HFFc6 (cell line): ENCODE data around the gene CADPS2. TPM values are rescaled to one million over a fixed set of nuclear protein-coding genes. Genes with fewer than 3 reads are reported as not detected.
"Not testable (repeated sequence)": the region's sequence is repeated elsewhere in the genome, so short reads cannot be mapped to it uniquely, and the experiment has no call there.

ENCODE experiments used
- DNase-seq: peaks from one replicate; pipeline ENCODE4 v3.0.0-alpha.2; 2018
- H3K27ac Mint-ChIP-seq: 2 replicates; pipeline ENCODE4 v1.8.0; 2020; ENCODE audit warnings: mild to moderate bottlenecking, mixed read lengths
- H3K27me3 Mint-ChIP-seq: 2 replicates; pipeline ENCODE4 v1.8.0; 2021; ENCODE audit warnings: mild to moderate bottlenecking, moderate library complexity, mixed read lengths; ENCODE audit not compliant: insufficient read depth
- H3K36me3 Mint-ChIP-seq: 2 replicates; pipeline ENCODE4 v1.8.0; 2021; ENCODE audit warnings: low read depth, mixed read lengths
- H3K4me1 Mint-ChIP-seq: 2 replicates; pipeline ENCODE4 v1.8.0; 2020; ENCODE audit warnings: low read depth, mixed read lengths
- H3K4me3 Mint-ChIP-seq: 2 replicates; pipeline ENCODE4 v1.8.0; 2020; ENCODE audit warnings: mild to moderate bottlenecking, moderate library complexity, mixed read lengths
- H3K9me3 Mint-ChIP-seq: 2 replicates; pipeline ENCODE4 v1.8.0; 2020; ENCODE audit warnings: mild to moderate bottlenecking, mixed read lengths
- total RNA-seq, 6 experiments: library from RNA; stranded (reverse); fragmentation: NEBNext Ultra II Directional; extraction: Animal tissue kit (Norgen Biotek cat#: 25700); gene quantifications; 2 replicates in 1 of 6; 3 replicates in 5 of 6; pipeline ENCODE4 v1.2.3, GENCODE V29; 2021
- TF ChIP-seq, protein P1 (sequence below): fragments of 200-600 bp; sonication (generic); IDR thresholded peaks from 2 replicates; pipeline ENCODE4 v1.5.0; 2021; ENCODE audit warnings: antibody characterized with exemption, mild to moderate bottlenecking

CADPS2 gene
- total RNA-seq, 6 experiments from 2014 or later: not detected

DNA sequence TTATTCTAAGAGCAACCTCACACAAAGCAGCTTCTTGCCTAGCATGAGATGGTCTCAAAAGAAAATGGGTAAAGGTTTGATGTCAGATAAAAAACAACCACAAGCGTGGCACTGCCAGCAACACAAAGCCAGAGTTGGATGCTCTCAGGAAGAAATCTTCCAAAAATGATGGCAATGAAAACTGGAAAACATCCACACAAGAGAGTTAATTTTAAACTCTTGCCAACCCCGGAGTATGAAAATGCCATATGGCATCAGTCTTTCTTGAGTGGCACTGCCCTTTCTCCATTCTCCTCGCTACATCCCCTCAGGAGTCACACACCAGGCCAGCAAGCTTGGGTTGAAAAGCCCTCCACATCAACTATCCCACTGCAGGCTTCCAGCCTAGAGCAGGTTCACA is 41.0 kb downstream of the CADPS2 start:
- peaks cover 46% of the 10 kb centered on the region for H3K9me3 Mint-ChIP-seq
- no peaks in the 10 kb centered on the region for H3K36me3 Mint-ChIP-seq
- H3K27ac Mint-ChIP-seq: no peak overlapping the region

DNA sequence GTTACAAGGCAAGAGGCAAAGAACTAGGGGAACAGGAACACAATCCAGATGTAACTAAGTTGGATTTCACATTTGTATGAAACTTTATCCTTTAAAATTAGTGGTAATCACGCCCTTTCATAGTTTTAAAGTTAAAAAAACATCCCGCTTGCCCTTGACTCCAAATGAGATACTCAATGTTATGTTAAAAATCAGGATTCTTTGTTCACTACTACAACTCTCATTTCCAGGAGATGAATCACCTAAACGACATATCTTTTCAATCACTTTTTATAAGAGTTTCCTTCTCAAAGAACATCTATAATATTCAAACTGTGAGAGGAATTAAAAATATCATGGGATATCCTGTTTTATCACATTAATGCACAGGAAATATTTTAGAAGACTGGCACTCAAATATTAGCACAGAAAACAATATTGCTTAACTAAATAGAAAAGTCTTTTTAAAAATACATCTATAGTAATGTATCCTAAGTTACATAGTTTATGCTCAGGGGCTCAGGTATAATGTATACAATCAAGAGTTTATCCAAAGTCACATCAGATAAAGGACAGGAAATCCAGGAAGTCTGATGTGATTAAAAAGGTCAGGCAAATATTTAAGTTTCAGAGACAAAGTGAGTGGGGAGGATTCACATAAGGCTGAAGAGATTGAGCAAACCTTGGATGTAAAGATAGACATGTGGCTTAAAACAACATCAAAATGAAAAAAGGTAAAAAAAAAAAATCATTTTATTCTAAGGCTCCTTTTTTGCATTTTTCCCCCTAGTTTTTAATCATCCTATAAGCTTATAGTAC is 41.9 kb downstream of the CADPS2 start:
- no peaks in the 10 kb centered on the region for H3K4me1 Mint-ChIP-seq
- H3K27ac Mint-ChIP-seq: no peak overlapping the region
- peaks cover 46% of the 10 kb centered on the region for H3K9me3 Mint-ChIP-seq
- DNase-seq: no peak
- TF ChIP-seq, protein P1, sequence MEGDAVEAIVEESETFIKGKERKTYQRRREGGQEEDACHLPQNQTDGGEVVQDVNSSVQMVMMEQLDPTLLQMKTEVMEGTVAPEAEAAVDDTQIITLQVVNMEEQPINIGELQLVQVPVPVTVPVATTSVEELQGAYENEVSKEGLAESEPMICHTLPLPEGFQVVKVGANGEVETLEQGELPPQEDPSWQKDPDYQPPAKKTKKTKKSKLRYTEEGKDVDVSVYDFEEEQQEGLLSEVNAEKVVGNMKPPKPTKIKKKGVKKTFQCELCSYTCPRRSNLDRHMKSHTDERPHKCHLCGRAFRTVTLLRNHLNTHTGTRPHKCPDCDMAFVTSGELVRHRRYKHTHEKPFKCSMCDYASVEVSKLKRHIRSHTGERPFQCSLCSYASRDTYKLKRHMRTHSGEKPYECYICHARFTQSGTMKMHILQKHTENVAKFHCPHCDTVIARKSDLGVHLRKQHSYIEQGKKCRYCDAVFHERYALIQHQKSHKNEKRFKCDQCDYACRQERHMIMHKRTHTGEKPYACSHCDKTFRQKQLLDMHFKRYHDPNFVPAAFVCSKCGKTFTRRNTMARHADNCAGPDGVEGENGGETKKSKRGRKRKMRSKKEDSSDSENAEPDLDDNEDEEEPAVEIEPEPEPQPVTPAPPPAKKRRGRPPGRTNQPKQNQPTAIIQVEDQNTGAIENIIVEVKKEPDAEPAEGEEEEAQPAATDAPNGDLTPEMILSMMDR: no peak
- H3K36me3 Mint-ChIP-seq: no peaks in the 10 kb centered on the region
- no peaks in the 10 kb centered on the region for H3K27me3 Mint-ChIP-seq
- no peak overlapping the region for H3K4me3 Mint-ChIP-seq

More for the DNA sequence above, 41.0 kb downstream of the CADPS2 start:
- no peak overlapping the region for H3K4me3 Mint-ChIP-seq
- DNase-seq: no peak
- H3K4me1 Mint-ChIP-seq: no peaks in the 10 kb centered on the region
- TF ChIP-seq, protein P1: no peak
- no peaks in the 10 kb centered on the region for H3K27me3 Mint-ChIP-seq

DNA sequence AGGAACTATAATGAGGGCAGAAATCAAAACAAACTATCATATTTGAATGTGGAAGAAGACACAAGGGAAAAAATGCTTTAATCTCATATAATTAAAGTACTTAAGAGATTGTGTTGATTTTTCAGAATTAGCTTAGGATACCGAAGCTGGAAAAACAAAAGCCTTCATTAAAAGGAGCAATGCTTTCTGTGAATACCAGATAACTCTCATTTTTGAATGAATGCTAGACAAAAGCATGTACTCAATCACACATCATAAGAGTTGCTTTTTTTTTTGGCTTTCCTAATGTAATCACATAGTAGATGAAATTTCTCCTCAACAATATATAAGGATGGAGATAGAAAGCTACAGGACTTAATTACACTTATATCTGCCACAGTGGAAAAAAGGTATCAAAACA is 43.3 kb downstream of the CADPS2 start:
- no peaks in the 10 kb centered on the region for H3K36me3 Mint-ChIP-seq
- no peak for DNase-seq
- H3K9me3 Mint-ChIP-seq: peaks cover 50% of the 10 kb centered on the region
- TF ChIP-seq, protein P1: no peak
- H3K4me1 Mint-ChIP-seq: no peaks in the 10 kb centered on the region
- no peaks in the 10 kb centered on the region for H3K27me3 Mint-ChIP-seq
- H3K4me3 Mint-ChIP-seq: no peak overlapping the region
- H3K27ac Mint-ChIP-seq: no peak overlapping the region

DNA sequence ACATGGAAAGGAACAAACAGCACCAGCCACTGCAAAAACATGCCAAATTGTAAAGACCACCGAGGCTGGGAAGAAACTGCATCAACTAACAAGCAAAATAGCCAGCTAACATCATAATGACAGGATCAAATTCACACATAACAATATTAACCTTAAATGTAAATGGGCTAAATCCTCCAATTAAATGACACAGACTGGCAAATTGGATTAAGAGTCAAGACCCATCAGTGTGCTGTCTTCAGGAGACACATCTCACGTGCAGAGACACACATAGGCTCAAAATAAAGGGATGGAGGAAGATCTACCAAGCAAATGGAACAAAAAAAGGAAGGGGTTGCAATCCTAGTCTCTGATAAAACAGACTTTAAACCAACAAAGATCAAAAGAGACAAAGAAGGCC is 50.0 kb downstream of the CADPS2 start:
- not testable (repeated sequence) for DNase-seq, H3K36me3 Mint-ChIP-seq, H3K27me3 Mint-ChIP-seq, H3K27ac Mint-ChIP-seq, H3K4me3 Mint-ChIP-seq, H3K4me1 Mint-ChIP-seq
- H3K9me3 Mint-ChIP-seq: peaks cover 21% of the 10 kb centered on the region

DNA sequence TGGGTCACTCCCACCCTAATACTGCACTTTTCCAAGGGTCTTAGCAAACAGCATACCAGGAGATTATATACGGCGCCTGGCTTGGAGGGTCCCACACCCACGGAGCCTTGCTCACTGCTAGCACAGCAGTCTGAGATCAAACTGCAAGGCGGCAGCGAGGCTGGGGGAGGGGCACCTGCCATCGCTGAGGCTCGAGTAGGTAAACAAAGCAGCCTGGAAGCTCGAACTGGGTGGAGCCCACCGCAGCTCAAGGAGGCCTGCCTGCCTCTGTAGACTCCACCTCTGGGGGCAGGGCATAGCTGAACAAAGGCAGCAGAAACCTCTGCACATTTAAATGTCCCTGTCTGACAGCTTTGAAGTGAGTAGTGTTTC is 51.7 kb downstream of the CADPS2 start:
- H3K4me3 Mint-ChIP-seq, H3K27me3 Mint-ChIP-seq, H3K27ac Mint-ChIP-seq, H3K36me3 Mint-ChIP-seq, DNase-seq, H3K4me1 Mint-ChIP-seq: not testable (repeated sequence)
- H3K9me3 Mint-ChIP-seq: peaks cover 30% of the 10 kb centered on the region

DNA sequence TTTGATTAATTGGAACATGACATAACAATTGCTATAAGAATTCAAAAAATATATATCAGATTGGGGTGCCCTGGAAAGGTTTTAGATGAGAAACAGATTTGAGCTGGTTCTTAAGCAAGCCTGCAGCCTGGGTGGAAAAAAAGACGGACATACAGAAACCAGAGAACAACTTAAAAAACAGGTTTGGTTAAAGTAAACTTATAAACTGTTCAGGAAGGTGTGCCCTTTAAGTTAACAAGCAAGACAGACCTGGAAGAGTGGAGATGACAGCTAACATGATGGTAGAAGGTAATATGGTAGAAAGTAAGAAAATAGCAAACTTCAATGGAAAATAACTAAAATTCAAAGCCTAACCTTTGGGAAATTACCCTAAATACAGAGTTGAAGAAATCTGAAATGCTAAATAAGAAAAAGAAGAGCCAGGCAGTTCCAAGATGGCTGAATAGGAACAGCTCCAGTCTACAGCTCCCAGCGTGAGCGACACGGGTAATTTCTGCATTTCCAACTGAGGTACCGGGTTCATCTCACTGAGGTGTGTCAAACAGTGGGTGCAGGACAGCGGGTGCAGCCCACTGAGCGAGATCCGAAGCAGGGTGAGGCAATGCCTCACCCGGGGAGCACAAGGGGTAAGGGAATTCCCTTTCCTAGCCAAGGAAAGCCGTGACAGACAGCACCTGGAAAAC is 52.2 kb downstream of the CADPS2 start:
- TF ChIP-seq, protein P1: no peak
- H3K9me3 Mint-ChIP-seq: peaks cover 30% of the 10 kb centered on the region
- H3K36me3 Mint-ChIP-seq: peaks cover 5% of the 10 kb centered on the region; the same call in 1 of the 2 replicates
- H3K4me3 Mint-ChIP-seq: no peak overlapping the region
- no peak overlapping the region for H3K27ac Mint-ChIP-seq
- no peaks in the 10 kb centered on the region for H3K27me3 Mint-ChIP-seq
- H3K4me1 Mint-ChIP-seq: no peaks in the 10 kb centered on the region
- no peak for DNase-seq
